Measurements from ENCODE around the gene PADI1.

PADI1 gene

DNA sequence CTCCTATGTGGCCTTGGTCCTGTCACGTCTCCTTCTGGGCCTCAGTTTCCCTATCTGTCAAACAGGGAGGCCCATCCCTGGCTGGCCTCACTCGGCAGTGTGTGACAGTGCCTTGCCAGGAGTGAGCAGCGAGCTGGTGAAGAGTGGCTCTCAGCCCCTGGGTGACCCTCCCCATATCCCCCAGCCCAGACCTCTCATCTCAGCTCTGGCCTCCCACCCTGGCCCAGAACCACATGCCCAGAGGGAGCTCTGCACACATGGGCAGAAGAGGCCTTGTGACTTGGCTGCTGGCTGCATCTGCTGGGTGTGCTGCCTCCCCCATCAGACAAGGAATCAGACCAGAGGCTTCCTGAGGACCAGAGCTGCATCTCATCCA, 19.5 kb upstream of the PADI1 start:
- no peak for DNase-seq (ENCODE audit: low read depth)
- no peak overlapping the region for H3K4me3 ChIP-seq (ENCODE audit: low read depth, low read length)
- TF ChIP-seq MYC (IDR thresholded peaks at IDR 0.05; ENCODE audit: low read depth, low read length): no peak
- no peak for TF ChIP-seq POLR2A (IDR thresholded peaks at IDR 0.05; ENCODE audit: extremely low read depth, insufficient read length)
- TF ChIP-seq, protein P1, sequence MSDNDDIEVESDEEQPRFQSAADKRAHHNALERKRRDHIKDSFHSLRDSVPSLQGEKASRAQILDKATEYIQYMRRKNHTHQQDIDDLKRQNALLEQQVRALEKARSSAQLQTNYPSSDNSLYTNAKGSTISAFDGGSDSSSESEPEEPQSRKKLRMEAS (IDR thresholded peaks at IDR 0.05; ENCODE audit: low read depth, low read length): no peak
- TF ChIP-seq, protein P2, sequence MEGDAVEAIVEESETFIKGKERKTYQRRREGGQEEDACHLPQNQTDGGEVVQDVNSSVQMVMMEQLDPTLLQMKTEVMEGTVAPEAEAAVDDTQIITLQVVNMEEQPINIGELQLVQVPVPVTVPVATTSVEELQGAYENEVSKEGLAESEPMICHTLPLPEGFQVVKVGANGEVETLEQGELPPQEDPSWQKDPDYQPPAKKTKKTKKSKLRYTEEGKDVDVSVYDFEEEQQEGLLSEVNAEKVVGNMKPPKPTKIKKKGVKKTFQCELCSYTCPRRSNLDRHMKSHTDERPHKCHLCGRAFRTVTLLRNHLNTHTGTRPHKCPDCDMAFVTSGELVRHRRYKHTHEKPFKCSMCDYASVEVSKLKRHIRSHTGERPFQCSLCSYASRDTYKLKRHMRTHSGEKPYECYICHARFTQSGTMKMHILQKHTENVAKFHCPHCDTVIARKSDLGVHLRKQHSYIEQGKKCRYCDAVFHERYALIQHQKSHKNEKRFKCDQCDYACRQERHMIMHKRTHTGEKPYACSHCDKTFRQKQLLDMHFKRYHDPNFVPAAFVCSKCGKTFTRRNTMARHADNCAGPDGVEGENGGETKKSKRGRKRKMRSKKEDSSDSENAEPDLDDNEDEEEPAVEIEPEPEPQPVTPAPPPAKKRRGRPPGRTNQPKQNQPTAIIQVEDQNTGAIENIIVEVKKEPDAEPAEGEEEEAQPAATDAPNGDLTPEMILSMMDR (IDR thresholded peaks at IDR 0.05; ENCODE audit: low read depth, low read length): no peak

GRCh38 chr1:17186216-17186909, 18.6 kb upstream of the PADI1 start:
- TF ChIP-seq, protein P1 (IDR thresholded peaks at IDR 0.05; ENCODE audit: low read depth, low read length): no peak
- TF ChIP-seq POLR2A (IDR thresholded peaks at IDR 0.05; ENCODE audit: extremely low read depth, insufficient read length): no peak
- TF ChIP-seq, protein P2 (IDR thresholded peaks at IDR 0.05; ENCODE audit: low read depth, low read length): no peak
- TF ChIP-seq MYC (IDR thresholded peaks at IDR 0.05; ENCODE audit: low read depth, low read length): no peak
- no peak for DNase-seq (ENCODE audit: low read depth)
- H3K4me3 ChIP-seq (ENCODE audit: low read depth, low read length): no peak overlapping the region

GRCh38 chr1:17187051-17187450, 17.9 kb upstream of the PADI1 start:
- no peak overlapping the region for H3K4me3 ChIP-seq (ENCODE audit: low read depth, low read length)
- TF ChIP-seq POLR2A (IDR thresholded peaks at IDR 0.05; ENCODE audit: extremely low read depth, insufficient read length) (no peak), MYC (IDR thresholded peaks at IDR 0.05; ENCODE audit: low read depth, low read length) (no peak)
- TF ChIP-seq, protein P2 (IDR thresholded peaks at IDR 0.05; ENCODE audit: low read depth, low read length): no peak
- TF ChIP-seq, protein P1 (IDR thresholded peaks at IDR 0.05; ENCODE audit: low read depth, low read length): no peak
- no peak for DNase-seq (ENCODE audit: low read depth)

DNA sequence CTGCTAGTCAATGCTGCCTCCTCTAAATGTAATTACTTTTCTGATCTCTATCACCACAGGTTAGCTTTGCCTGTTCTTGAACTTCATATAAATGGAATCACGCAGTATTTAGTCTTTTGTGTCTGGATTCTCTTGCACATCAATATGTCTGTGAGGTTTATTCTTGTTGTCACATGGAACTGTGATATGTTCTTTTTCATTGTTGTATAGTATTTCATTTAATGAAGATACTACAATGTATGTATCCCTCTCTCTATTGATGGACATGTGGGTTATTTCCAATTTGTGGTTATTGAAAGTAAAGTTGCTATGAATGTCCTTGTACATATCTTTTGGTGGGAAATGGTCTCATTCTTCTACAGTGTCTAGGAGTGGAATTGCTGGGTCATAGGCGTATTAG, 16.7 kb upstream of the PADI1 start:
- TF ChIP-seq, protein P2 (IDR thresholded peaks at IDR 0.05; ENCODE audit: low read depth, low read length): no peak
- no peak for TF ChIP-seq MYC (IDR thresholded peaks at IDR 0.05; ENCODE audit: low read depth, low read length)
- TF ChIP-seq, protein P1 (IDR thresholded peaks at IDR 0.05; ENCODE audit: low read depth, low read length): no peak
- no peak for TF ChIP-seq POLR2A (IDR thresholded peaks at IDR 0.05; ENCODE audit: extremely low read depth, insufficient read length)
- H3K4me3 ChIP-seq (ENCODE audit: low read depth, low read length): no peak overlapping the region
- no peak for DNase-seq (ENCODE audit: low read depth)

DNA sequence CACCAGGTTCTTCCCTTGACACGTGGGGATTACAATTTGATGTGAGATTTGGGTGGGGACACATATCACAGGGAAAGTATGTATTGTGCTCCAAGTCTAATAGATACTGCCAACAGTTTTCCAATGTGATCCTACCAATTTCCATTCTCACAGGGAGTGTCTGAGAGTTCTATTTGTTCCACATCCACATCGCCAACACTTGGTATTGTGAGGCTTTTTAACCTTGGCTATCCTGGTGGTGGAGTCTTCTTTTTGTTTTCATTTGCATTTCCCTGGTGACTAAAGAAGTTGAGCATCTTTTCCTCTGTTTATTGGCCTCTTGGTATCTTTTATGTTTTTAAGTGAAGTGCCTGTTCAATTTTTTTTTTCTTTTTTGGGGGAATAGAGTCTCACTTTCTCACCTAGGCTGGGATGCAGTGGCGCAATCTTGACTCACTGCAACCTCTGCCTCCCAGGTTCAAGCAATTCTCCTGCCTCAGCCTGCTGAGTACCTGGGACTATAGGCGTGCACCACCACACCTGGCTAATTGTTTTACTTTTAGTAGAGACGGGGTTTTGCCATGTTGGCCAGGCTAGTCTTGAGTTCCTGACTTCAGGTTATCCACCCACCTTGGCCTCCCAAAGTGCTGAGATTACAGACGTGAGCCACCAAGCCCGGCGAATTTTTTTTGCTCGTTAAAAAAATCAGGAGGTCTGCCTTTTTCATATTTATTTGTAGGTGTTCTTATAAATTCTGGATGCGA, 15.9 kb upstream of the PADI1 start:
- TF ChIP-seq, protein P2 (IDR thresholded peaks at IDR 0.05; ENCODE audit: low read depth, low read length): no peak
- TF ChIP-seq POLR2A (IDR thresholded peaks at IDR 0.05; ENCODE audit: extremely low read depth, insufficient read length): no peak
- TF ChIP-seq MYC (IDR thresholded peaks at IDR 0.05; ENCODE audit: low read depth, low read length): no peak
- TF ChIP-seq, protein P1 (IDR thresholded peaks at IDR 0.05; ENCODE audit: low read depth, low read length): no peak
- H3K4me3 ChIP-seq (ENCODE audit: low read depth, low read length): no peak overlapping the region
- no peak for DNase-seq (ENCODE audit: low read depth)
